GM08714 (cell line): Measurements from ENCODE around the gene ITPR2.

Source experiments
- H3K4me3 ChIP-seq: fragments of 200-500 bp; sonication (Bioruptor generic); 2 replicates; pipeline ENCODE4 v1.5.1; 2014; ENCODE audit warnings: mild to moderate bottlenecking, low read length, inconsistent platforms
- ZNF274 ChIP-seq: IDR thresholded peaks from 2 replicates; pipeline ENCODE4 v1.6.1; 2012; ENCODE audit warnings: mild to moderate bottlenecking, low read depth, low read length

Gene ITPR2

DNA sequence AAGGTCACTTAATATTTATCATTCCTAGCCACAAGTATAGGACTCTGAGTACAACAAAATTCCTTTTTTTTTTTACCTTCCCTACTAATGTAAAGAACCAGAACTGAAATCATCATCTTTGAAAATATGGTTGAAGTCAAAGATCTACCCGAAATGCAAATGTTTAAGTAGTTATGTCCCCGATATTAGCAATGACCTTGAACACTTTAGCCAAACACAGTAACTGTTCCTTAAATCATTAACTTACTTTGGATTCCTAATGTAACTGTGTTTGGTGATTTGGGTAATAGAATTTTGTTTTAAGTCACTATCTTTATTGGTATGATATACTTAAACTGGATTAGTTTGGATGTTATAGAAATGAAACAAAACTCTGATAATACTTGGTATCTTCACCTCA is 14.4 kb downstream of the ITPR2 start:
- H3K4me3 ChIP-seq = no peak overlapping the region
- TF ChIP-seq ZNF274 = no peak

DNA sequence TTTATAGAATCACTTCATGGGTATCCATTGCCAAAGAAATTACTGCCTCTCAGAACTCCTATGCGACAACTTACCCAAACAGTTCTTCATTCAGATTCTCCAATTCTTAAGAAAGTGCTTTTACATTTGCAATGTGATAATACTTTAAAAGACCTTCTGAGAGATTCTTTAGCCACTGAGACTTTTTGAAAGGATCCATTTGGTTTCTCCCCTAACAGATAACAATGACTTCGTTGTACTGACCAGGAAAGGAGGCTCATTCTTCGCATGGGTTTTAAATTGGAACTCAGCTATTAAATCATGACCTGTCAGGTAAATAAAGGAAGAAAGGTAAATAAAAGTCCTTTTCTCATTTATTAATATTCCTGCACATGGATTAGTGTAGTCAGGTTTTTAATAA is 14.8 kb downstream of the ITPR2 start:
- TF ChIP-seq ZNF274 = no peak
- H3K4me3 ChIP-seq = no peak overlapping the region

DNA sequence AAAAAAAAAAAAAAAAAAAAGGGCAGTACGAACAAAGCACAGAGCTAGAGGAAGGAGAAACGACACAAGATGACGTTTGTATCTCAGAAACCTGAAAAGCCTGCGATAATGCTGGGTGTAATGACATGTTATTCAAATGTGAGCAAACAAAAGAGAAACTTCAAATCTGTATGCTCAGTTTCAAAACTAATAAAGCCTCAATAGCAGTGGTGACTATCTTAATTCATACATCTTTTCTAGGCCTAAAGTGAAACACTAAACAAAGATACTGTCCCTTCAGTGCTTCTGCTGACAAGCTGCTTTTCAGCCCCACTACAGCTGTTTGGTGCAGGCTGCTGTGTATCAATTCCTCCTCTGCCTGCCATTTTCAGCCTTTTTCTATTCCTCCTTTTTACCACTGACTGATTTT is 15.8 kb downstream of the ITPR2 start:
- no peak overlapping the region for H3K4me3 ChIP-seq

DNA sequence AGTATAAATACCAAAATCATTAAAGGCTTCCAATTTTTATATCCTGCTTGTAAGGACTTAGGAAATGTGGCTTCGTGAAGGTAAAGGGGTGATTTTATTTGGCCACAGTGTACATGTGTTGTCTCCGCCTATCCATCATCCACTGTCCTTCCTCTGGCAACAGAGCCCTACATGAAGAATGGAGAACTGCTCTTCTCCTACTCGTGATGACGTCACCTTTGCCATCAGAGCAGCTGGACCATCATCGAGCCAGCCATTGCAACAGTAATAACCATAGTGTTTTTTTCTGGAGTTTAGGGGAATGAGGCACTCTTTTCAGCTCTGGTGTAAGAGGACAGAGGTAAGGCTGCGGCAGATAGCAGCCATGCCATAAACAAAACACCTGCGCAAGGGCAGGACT is 19.2 kb downstream of the ITPR2 start:
- TF ChIP-seq ZNF274 = no peak

More for the DNA sequence above, 15.8 kb downstream of the ITPR2 start:
- no peak for TF ChIP-seq ZNF274

DNA sequence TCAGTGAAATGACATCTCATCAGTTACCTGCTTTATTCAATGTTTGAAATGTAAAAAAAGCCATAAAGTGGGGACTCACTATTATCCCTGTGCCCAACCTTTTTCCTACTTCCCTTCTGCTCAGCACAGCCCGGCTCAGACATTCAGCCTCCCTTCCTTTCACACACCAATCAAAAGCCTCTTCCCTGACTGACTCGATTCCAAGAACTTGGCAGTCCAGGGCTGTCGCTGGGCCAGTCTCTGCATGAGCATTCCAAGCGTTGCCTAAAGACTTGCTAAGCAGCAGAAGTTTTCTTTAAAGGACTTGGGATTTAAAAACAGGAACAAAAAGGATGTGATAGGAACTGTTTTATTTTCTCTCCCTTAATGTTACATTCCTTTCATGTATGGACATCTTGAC is 22.7 kb downstream of the ITPR2 start:
- H3K4me3 ChIP-seq = no peak overlapping the region
- no peak for TF ChIP-seq ZNF274

More for the DNA sequence above, 19.2 kb downstream of the ITPR2 start:
- no peak overlapping the region for H3K4me3 ChIP-seq

DNA sequence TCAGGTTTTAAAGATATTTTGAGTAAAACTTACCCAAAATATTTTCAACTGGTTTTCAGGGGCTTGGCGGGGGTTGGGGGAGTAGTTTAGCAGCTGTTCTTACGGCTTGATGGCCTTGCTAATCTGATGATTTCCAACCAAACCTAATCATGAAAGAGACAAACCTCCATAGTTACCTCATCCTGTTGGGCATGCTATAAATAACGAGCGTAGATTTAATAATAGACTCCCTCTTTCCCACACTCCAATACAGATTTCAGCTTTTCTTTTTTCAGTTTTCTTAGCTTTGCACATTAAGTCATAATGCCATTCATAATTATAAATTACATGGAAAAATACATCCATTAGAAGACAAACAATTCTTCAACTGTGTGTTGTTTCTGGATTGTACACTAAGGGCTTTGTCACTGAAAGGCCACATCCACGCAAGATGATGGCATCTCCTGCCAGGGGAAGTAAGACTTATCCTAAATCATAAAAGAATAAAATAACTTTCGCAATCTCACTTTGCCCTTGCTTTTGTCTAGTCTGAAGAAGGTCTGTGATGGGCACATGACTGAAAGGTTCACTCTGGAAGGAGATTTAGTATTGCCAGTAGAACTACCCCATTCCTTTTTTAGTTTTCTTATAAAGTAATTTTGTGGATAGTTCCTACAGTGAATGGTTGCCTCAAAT is 23.2 kb downstream of the ITPR2 start:
- no peak overlapping the region for H3K4me3 ChIP-seq
- no peak for TF ChIP-seq ZNF274

DNA sequence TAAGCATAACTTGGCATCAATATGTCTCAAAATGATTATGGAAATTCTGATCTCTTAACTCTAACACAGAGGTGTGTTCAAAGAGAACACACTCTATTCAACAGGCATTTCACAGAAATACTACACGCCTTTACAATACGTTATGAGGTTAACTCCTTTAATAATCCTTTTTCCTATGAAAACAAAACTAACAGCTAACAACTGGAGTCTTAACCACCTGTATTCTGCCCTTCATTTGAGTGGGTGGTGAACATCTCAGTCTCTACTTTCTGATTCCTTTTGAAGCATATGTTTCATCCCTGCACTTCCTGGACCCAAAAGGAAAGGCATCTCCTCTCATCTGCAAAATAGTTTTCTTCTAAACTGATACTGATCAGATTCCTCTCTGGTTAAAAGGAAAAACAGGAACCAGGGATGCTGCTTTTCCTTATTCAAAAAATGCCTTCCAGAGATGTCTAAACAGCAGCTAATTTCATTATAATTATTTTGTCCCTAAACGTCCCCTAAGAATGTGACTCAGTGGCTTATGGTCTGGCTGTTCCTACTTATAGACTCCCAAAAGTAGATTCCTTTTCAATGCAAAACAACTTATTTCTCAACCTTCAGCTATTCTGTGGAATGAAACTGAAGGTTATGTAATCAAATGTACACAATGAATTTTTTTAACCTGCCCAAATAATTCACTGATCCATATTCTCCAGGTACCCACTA is 24.1 kb downstream of the ITPR2 start:
- no peak overlapping the region for H3K4me3 ChIP-seq
- TF ChIP-seq ZNF274 = no peak

DNA sequence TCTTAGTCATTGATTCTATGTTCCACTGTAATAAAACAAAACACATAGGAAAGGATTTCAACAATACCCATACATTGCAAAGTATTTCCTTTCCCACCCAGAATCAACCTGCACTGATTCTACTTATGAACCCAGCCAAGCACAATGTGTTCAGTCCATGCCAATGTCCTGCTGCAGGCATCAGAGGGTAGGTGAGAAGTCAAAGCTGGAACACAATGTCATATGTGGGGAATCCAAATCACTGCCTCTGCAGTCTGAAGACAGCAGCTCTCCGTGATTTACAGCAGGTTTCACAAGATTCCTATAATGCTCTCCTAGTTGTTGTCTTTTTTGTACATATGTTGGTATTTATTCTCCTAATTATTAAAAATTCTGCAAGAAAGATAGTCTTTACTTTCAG is 25.7 kb downstream of the ITPR2 start:
- H3K4me3 ChIP-seq = no peak overlapping the region
- no peak for TF ChIP-seq ZNF274

DNA sequence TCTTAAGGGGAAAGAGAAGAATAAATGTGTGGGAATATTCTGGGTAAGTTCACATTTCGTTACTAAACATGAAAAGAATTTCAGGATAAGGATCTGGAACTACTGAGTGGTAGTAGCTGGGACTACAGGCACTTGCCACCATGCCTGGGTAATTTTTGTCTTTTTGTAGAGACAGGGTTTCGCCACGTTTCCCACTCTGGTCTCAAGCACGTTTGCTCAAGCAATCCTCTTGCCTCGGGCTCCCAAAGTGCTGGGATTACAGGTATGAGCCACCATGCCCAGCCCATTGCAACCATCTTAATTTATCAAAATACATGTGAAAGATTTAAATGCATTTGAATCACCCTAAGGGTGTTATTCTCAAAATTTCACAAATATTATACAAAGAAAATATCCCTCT is 26.4 kb downstream of the ITPR2 start:
- TF ChIP-seq ZNF274 = no peak
- H3K4me3 ChIP-seq = no peak overlapping the region

DNA sequence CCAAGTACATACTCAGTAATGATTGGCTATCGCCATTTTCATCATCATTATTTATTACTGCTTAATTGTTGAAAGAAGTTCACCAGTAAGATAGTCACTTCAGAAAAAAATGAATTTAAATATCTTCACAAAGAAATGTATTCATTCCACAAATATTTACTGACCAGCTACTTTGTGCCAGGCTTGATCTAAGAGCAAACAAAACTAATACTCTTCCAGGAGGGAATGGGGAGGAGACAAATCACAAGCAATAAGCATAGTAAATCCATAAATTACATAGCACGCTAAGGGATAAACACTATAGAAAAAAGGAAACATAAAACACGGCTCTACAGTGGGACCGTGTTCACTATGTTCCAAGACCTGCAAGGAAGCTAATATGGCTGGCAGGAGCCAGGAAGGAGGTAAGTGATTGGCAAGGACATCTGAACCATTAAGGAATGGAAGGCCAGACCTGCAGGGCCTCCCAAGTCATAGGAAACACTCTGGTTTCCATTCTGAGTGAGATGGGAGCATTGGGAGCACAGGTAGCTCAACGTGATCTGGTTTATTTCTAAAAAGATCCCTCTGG is 27.5 kb downstream of the ITPR2 start:
- no peak overlapping the region for H3K4me3 ChIP-seq
- TF ChIP-seq ZNF274 = no peak

DNA sequence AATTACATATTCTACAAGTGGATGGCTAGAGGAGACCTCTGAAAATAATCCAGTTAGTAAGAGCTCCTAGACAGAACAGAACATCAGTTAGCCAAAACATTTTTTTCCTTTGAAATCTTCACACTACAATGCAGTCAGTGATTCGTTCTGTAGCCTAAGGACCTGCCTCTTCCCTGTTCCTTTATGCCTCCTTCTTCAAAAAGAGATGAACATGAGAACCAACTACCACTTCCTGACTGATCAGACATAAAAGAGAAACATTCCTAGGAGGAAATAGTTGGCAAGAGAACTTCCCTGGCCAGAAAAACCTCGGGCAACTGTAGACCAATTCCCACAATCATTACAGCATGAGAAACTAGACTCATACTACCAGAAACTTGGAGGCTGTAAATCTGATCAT is 29.4 kb downstream of the ITPR2 start:
- no peak for TF ChIP-seq ZNF274
- H3K4me3 ChIP-seq = no peak overlapping the region

DNA sequence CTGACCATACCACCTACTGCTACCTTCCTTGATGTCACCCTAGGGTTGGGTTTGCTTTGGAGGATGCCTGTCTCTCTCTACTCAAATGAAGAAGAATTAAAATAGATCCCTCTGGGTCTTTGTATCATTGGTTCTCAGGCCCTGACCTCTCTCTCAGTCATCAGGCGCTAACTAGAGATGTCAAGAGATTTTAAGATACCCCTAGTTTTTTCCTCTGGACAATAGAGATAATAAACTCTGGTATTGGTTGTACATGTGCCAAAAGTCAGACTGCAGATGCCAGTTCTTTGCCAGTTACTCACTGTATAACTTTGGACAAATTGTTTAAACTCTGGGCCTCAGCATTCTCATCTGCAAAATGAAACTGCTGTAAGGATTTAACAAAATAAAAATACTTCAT is 31.5 kb downstream of the ITPR2 start:
- H3K4me3 ChIP-seq = no peak overlapping the region
- no peak for TF ChIP-seq ZNF274

DNA sequence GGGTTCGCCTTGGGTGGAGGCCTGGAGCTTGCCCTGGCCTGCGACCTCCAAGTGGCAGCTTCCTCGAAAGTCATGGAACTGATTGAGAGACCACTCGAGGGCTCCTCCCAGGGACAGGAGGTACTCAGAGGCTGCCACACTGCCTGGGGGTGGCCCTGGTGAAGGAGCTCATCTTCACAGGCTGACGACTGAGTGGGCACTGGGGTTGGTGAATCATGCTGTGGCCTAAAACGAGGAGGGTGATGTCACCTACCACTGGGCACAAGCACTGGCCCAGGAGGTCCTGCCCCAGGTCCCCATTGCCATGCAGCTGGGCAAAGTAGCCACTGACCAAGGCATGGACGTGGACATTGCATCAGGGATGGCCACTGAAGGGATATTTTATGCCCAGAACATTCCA is 32.1 kb downstream of the ITPR2 start:
- TF ChIP-seq ZNF274 = no peak

DNA sequence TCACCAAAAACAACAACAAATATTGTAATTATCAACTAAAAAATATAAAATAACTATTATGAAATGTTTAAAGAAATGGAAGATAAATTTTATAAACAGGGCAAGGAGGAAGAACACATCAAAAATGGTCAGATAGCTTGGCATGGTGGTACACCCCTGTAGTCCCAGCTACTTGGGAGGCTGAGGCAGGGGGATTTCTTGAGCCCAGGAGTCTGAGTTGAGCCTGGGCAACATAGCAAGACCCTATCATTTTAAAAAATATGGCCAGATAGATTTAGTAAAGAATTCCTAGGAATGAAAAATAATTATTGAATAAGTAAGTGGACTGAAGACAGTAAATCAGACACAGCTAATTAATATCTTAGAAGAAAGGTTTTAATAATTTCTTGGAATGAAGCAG is 32.6 kb downstream of the ITPR2 start:
- TF ChIP-seq ZNF274 = no peak
- H3K4me3 ChIP-seq = no peak overlapping the region

More for the DNA sequence above, 32.1 kb downstream of the ITPR2 start:
- no peak overlapping the region for H3K4me3 ChIP-seq

DNA sequence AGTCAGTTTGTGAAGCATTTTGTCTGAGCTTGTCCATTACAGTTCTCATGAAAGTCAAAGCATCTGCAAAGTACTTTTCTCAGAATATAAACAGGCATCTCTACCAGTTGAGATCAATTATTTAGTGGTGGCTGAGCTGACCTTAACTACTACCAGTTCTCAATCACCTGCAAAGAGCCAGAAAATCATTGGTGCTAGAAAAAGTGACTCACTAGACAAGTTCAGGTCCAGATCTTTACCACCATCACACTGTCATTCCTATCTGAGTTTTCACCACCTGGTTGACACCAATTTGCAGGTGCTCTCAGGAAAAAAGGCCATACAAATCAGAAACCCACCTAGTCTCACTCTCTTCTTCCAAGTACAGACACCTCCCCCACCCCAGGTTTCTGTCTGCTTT is 33.3 kb downstream of the ITPR2 start:
- no peak overlapping the region for H3K4me3 ChIP-seq

More for the DNA sequence above, 33.3 kb downstream of the ITPR2 start:
- TF ChIP-seq ZNF274 = no peak
